Stimulated activated CD4-positive, alpha-beta T cell treated with anti-CD3 and anti-CD28 coated beads, Interleukin-12 subunit alpha, Interleukin-12 subunit beta, amount 100 ng/mL, for 48 hours (primary cell): ENCODE results near the gene PDGFA.

Experiments used
- DNase-seq, 3 donors: peaks; one replicate each; pipeline ENCODE4 v3.0.0-alpha.2; 2020; ENCODE audit warnings: low read depth in 2 of 3, low spot score in 1 of 3

PDGFA gene

DNA sequence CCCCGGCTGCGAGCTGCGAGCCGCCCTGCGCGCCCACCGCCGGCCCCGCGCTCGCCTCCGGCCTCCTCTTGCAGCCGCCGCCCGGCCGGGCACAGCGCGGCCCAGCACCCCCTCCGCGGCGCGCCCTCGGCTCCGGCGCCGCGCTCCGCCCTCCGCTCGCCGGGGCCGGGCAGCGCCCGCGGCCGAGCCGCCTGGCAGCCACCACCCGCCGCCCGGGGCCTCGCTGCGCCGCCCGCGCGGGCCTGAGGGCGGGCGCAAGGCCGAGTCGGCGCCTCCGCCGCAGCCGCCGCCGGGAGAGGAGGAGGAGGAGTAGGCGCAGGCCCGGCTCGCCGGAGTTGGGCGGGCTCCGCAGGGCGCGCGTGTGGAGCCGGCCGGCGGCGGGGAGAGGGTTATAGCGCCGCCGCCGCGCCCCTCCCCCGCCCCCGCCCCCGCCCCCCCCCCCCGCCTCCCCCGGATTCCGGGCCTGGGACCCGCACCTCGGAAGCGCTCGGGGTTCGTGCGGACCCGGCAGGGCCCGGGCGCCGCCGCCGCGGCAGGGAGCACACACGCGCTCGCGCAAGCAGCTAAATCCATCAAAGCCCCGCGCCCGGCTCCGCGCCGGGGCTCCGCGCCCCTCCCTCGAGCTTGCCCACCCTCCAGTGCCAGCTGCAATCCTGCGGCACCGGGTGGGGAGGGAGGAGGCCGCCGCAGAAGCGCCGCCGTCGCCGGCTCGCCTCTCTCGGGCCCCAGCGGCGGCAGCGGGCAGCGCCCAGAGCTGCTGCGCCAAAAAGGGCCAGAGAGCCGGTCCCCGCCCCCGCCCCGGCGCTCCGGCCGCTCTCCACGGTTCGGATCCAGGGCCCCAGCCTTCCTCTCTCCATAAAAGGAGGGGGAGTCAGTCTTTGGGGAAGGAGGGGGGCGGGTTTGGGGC is at the start of gene PDGFA:
PDGFA (minus strand) TSS at position 363 of the 907 bp plus-strand sequence. CDS start 845 bp downstream, outside the sequence.
- DNase-seq: no peak

DNA sequence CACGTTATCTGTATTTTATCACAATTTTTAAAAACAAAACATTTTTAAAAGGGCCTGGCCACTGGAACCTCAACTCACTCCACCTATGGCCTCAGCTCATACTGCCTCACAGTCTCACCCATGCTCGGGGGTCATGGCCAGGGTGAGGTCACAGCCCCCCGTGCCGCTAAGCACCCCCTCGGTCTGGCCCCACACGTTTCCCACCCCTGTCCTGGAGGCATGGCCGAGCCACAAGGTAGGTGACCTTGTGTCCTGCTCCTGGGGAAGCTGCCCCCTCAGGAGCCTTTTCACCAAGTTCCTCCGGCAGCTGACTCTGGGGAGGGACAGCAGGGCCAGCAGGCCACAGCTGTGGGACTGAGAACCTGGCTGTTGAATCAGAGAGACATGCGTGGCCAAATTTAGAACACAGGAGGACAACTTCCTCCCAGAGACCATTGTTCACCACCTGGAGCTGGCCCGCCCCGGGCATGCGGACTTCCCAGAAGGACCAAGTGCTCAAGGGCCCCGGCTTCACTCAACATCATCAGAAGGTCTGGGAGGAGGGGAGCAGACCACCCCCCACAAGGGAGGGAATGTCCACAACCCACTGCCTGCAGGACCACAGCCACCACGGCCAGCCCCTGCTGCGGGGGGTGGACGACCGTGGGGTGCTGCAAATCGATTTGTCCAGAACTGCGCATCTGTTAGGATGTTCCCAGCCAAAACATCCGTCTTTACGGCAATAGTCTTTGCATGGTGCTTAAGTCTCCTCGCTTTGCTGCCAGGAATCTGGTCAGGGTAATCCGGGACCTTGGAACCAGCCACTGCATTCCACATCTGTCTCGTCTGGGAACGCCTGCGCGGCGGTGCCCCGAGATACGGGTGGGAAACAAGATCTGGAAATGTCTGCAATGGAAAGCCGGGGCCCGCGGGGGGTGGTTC is 48.6 kb upstream of the PDGFA start:
- no peak for DNase-seq

DNA sequence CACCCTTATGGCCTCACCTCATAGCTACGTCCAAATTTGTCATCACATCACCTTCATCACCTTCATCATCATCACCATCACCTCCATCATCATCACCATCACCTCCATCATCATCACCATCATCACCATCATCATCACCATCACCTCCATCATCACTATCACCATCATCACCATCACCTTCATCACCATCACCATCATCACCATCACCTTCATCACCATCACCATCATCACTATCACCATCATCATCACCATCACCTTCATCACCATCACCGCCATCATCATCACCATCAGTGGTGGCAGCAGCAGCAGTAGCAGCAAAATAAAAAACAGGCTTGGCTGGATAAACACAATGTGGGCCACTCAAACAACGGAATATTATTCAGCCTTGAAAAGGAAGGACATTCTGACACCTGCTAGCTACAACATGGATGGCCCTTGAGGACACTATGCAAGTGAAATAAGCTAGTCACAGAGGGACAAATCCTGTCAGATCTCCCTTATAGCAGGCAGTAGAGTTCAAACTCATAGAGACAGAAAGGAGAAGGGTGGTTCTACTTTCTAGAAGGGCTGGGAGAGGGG is 47.7 kb upstream of the PDGFA start:
- DNase-seq: no peak

DNA sequence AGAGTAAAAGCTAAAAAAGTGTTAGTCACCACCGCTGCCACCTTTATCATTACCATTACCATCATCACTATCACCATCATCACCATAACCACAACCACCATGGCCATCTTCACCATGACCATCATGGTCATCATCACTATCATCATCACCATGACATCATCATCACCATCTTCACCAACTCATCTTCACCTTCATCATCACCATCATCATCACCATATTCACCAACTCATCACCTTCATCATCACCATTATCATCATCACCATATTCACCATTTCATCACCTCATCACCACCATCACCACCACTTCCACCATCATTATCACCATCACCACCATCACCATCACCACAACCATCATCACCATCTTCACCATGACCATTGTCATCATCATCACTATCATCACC is 46.5 kb upstream of the PDGFA start:
- no peak for DNase-seq

DNA sequence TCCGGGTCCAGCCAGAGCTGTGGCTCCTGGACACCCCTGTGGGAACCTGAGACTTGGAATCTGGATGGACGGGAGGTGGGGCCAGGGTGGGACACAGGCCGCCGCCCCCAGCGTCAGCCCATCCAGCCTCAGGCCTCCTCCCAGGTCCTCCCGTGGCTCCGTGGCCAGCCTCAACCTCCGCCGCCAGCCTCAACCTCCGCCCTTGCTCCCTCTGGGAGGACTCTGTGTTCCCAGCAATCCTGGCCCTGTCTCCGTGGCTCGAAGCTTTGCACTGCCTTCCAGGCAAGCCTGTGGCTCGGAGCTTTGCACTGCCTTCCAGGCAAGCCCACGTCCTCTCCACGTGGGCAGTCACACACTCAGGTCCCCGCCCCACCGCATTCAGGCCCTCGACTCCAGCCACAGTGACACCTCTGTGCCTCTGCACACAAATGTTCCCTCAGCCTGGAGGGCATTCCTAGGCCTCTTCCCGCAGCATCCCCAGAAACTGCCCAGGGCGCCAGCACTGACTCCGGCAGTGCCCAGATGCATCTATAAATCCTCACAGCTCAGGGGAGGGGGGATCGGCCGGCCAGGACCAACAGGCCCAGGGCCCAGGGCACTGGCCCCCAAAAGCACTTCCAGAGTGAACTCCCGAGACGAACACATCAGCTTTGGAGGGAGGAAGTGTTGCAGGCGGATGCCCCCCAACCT is 44.7 kb upstream of the PDGFA start:
- DNase-seq: no peak

DNA sequence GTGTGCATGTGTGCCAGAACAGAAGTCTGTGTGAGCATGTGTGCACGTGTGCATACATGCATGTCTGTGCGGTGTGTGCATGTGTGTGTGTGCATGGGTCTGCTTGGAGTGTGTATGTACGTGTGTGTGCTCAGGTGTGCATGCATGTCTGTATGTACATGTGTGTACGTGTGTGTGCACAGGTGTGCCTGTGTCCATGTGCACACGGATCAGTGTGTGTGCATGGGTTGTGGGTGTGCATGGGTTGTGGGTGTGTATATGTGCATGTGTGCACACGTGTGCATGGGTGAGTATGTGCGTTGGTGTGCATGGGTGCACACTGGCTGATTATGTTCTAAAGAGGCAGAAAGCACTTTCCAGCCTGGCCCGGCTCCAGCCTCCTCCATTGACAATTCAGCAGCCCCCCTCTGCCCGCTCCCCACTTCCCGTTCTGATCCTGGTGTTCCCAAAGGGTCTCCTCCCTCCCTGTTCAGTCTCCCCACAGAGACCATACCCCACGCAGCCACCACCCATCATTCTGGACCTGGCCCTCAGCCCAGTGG is 44.1 kb upstream of the PDGFA start:
- DNase-seq: no peak

DNA sequence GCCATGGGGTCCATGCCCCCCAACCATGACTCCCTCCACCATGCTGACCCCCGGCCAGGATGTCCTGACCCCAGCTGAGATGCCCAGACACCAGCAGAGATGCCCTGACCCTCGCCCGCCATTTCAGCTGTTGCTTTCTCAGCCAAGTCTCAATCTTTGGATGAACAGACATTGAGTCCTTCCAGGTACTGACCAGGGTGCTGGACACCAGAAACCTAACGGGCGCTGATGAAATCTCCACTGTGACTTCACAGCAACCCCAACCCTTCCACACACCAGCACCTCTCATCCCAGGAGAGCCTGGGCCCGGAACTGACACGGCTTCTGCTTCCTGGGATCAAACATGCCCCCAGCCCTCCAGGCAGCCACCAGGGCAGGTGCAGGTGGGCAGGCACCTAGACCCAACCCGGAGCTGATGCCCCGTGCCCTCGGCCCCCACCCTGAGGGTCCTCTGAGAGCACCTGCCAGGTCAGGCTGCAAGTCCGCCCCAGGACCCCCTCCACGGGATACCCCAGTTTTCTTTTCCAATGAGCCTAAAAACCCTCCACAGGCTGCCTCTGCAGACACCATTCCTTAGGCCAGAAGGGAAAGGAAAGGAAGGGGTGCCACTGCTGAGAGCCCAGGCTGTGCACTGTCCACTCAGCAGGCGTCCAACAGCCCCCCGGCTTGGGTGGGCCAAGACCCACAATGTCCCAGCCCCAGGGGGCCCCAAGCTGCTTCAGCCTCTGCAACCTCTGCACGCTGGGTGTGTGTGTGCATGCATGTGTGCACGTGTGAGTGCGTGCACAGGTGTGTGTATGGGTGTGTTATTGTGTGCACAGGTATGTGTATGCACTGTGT is 43.4 kb upstream of the PDGFA start:
- no peak for DNase-seq

DNA sequence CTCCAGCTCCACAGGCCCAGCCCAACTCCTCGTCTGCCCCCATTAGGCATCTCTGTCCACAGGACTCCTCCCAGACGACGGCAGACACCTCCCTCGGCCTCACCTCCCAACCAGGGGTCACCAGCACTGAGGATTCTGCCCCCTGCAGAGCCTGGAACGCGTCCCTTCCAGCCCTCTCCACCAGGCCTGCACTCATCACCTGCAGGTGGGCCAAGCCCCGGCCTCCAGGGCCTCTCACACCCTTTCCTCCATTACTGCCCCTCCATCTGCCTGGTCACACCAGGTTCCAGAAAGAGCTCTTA is 42.7 kb upstream of the PDGFA start:
- no peak for DNase-seq

DNA sequence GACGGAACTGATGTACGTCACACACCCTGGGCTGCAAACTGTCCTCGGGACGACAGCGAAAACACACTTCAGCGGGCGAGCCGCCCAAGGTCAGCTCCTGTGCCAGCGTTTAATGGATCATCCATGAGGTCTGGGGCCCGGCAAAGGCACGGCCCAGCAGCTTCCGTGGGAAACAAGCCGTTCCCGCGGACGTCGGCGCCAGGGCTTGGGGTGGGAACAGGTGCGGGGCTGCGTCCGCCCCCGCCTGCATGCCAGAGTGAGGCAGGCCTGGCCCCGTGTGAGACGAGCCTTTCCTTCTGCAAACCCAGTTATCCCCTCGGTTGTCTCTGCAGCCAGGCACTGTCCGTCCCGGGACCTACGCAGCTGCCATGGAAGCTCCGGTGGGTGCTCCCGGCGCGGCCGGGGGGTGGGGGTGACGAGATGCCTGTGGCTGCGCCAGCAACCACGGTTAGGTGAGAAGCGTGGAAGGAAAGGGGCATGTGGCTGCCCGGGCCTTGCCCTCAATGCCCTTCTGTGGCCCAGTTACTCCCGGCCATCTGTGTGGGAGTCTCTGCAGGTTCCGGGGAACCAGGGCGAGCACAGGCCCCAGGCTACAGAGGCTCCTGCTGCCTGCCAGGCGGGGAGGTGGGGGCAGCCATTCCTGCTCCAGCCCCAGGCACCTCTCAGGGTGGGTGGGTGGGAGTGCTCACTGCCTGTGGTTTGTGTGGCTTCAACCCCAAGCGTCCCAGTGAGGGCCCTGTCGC is 42.2 kb upstream of the PDGFA start:
- DNase-seq: no peak

DNA sequence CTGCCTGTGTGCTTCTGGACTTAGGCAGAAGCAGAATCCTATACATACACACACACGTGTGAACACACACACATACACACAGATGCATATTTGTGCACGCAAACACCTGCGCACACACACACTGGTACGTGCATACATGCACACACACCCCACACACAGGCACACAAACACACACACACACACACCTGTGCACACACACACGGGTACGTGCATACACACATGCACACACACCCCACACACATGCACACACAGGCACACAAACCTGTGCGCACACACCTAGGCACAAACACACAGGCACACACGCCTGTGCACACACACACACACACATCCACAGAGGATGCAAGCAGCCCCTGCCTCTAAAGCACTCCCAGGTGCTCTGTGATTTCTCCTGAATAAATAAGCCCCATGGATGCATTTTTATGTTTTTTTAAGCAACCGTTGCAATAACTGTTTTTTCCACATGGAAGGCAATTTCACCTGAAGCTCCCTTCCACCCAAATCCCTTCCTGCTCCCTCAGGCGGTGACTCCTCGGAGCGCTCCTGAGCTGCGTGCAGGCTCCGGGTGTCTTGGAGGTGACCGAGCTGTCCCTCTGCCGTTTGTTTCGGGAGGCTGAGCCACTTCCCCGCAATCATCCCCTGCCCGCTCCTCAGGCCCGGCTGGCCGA is 41.5 kb upstream of the PDGFA start:
- DNase-seq: no peak

DNA sequence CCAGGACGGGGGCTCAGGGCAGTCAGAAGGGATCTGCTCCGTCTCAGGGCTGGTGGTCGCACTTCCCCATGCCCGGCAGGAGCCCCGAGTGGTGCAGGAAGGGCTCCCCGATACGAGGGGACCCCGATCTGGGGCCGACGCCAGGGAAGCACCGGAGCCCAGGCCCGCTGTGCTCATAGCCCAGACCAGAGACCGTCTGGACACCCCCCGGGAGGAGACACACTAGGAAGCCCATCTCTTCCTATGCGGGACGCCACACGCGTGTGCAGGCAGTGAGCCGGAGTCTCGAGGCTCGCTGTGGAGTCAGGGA is 39.7 kb upstream of the PDGFA start:
- DNase-seq: no peak

DNA sequence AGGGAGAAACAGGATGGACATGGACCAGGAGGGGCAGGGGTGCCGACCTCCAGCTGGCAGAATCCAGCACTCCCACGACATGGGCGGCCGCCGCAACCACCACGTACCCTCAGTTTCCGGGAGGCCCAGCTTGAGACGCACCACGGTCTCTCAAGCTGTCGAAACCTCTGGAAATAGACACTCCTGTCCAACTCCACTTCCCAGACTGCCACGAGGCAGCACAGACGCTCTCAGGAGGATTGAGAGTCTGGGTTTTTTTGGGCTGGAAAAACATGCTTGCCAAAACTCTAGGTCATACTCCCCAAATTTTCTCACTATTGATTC is 37.9 kb upstream of the PDGFA start:
- no peak for DNase-seq

DNA sequence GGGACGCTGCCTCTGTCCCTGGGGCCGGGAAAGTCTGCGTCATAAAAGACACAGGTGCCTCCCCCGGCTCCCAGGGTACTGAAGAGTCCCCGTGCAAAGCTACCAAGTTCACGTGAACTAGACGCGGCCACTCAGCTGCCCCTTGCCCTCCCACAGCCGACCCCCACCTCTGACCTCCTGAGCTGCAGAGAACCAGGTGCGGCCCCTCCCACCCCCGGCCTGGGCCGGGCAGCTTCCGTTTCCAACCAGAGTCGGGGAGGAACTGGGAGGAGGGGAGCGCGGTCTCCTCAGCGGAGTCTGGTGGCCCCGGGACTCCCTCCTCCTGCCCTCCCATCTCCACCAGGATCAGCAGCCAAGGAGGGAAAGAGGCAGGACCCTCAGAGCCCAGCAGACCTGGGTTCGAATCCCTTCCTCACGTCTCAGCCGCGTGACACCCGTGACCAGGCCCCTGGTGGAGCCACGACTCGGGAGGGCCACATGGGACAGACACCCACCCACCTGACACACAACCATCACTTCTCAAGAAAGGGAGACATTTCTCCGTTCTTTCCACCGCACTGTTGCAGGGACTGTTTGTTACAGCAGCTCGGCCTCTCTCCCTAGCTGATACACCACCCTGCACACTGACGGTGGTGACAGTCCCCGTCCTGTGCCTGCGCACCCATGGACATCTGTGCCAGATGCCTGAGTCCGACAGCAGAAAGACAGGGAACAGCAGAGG is 37.4 kb upstream of the PDGFA start:
- no peak for DNase-seq

DNA sequence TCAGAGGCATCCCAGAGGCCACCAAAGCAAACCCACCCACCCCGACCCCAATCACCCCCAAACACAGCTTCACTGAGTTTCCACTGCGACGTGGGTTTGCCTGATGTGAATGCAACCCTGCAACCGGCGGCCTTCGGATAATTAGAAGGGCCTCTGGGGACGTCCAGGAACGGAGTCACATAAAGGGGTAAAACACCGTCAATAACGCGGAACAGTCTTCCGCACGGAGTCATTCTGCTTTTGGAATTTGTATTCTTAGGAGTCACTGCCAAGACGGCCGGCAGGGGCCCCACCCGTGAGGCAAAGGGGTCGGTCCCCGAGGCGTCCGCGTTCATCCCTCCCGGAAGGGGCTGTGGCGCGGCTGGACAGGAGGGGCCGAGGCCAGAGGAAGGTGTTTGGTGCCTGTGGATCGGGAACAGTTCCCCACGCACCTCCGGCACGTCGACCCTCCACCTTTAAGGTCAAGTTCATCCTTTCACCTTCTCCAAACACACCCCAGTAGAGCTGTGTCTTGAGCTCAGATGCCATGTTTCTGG is 36.7 kb upstream of the PDGFA start:
- no peak for DNase-seq

DNA sequence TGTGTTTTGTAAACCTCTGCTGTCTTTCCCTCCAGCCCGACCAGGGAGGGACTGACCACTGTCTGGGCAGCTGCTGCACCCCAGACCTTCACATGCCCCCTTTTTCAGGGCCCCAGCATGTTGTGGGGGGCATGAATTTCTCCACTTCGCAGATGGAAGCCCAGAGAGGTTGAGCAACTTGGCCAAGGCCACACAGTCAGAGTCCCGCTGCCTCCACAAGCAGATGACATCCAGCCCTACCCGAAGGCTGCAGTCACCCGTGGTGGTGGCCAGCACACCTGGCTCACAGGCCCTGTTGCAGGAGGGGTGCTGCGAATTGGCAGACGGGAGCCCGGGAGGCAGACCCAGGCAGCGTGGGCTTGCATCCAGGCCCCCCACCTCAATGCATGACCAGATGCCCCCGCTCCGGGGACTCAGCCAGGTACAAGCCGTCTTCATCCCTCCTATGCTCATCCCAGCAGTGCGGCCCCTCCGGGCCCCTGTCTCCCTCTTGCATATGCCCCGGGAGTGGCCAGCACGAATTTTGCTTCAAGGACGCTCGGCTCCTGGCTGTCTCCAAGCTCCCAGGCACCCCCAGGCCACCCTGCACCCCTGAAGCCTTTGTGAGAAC is 36.0 kb upstream of the PDGFA start:
- no peak for DNase-seq

DNA sequence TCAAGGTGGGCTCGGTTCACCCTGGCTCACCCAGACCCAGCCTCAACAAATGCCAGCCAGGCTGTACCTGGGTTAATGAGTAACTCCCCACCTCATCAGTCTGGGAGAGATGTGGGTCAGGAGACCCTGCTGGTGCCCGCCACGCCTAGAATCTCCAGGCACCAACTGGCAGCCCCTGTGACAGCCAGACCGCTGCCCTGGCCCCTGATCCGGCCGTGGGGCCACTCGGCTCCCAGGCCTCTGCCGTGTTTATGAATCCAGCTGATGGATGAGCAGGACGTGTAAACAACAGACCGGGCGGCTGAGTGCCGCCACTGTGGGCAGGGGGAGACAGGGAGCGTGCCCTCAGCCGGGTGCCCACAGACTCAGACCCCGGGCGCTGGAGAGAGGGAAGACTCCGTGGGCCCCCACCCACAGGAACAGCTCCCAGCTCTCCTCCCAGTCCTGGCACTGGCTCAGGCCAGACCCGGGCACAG is 34.0 kb upstream of the PDGFA start:
- no peak for DNase-seq

DNA sequence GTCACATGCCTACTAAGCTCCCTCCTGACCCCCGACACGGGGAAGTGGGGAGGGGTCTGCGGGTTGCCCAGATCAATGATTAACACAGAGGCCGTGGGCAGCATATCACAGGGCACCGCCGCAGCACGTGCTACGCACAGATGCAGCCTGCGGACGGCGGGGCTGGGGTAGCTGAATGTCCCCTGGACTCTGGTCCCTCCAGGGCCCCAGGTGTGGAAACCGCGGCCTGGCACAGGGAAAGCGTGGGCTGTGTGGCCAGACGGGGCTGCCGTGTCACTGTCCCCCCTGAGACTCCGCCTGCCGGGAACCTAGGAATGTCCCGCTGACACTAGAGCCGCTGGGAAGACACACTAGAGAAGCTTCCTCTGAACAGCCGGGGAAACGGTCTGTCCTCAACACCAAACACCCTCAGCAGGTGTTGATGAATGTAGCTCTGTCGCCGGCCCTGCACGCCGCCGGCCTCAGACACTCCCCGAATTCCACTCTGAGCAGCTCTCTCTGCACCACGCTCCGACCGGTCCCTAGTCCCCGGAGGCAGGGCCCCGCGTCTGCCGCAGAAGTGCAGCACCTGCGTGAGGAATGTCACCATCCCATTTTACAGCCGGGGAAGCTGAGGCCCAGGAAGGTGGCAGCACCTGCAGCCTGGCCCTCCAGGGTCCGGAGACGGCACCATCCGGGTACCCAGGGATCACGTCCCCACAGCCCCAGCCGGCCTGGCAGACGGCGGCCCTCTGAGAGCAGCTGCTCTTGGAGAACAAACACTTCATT is 33.4 kb upstream of the PDGFA start:
- DNase-seq: no peak
